Neural cell (in vitro differentiated cells): ENCODE results near the gene AFF3.

Source experiments
- CTCF ChIP-seq: fragments of 450-650 bp; IDR thresholded peaks from 2 replicates; pipeline ENCODE4 v1.5.1; 2014; ENCODE audit warnings: antibody characterized with exemption, mild to moderate bottlenecking, moderate library complexity; ENCODE audit not compliant: poor library complexity, severe bottlenecking
- RAD21 ChIP-seq: fragments of 450-650 bp; conservative IDR thresholded peaks from 2 replicates; pipeline ENCODE4 v1.6.1; 2014; ENCODE audit warnings: antibody characterized with exemption, mild to moderate bottlenecking, moderate library complexity
- SMC3 ChIP-seq: fragments of 450-650 bp; conservative IDR thresholded peaks from 2 replicates; pipeline ENCODE4 v1.6.1; 2014; ENCODE audit warnings: antibody characterized with exemption, mild to moderate bottlenecking, moderate library complexity; ENCODE audit not compliant: poor library complexity

GRCh38 chr2:99803846-99804245, 338.5 kb downstream of the AFF3 start:
- TF ChIP-seq SMC3 (no peak), CTCF (no peak), RAD21 (no peak)
